ENCODE results near the gene SCUBE3.

The SCUBE3 gene

GRCh38 chr6:35258858-35259193 is 45.1 kb downstream of the SCUBE3 start:
- no peaks in the 10 kb centered on the region for H3K36me3 ChIP-seq (ENCODE audit: insufficient read depth, low read length)
- no peaks in the 10 kb centered on the region for H3K9me3 ChIP-seq (ENCODE audit: low read length)
- H3F3A ChIP-seq (ENCODE audit: insufficient read depth, low read length) = peaks cover 6% of the 10 kb centered on the region; the same call in 1 of the 2 replicates
- H4K20me1 ChIP-seq (ENCODE audit: insufficient read depth, low read length) = no peaks in the 10 kb centered on the region
- H3K79me2 ChIP-seq (ENCODE audit: insufficient read depth, low read length) = no peaks in the 10 kb centered on the region
- peak overlapping the region; percentile 84 for H3K4me2 ChIP-seq (ENCODE audit: low read length)
- H3K27ac ChIP-seq (ENCODE audit: low read depth, low read length, poor library complexity, severe bottlenecking) = no peak overlapping the region
- no peaks in the 10 kb centered on the region for H3K9me2 ChIP-seq (ENCODE audit: low read depth, low read length)
- peak overlapping the region; percentile 91 for H3K9ac ChIP-seq (ENCODE audit: low read length)
- TF ChIP-seq CTCF (IDR thresholded peaks at IDR 0.05; ENCODE audit: low read length) (no peak), EZH2 (IDR thresholded peaks at IDR 0.05; ENCODE audit: borderline replicate concordance, low read length) (no peak)
- H3K4me1 ChIP-seq (ENCODE audit: insufficient read depth, low read length, severe bottlenecking) = peaks cover 32% of the 10 kb centered on the region
- H3K27me3 ChIP-seq (ENCODE audit: insufficient read depth, low read length) = no peaks in the 10 kb centered on the region
- H3K4me3 ChIP-seq (ENCODE audit: low read depth, low read length, poor library complexity, severe bottlenecking) = peak overlapping the region; percentile 79
- H2AFZ ChIP-seq (ENCODE audit: low read length) = no peak overlapping the region

- H3K4me2 ChIP-seq (ENCODE audit: low read length) = peak within 1 kb of the TSS; percentile 84
- no peaks in the 10 kb centered on the region for H3K36me3 ChIP-seq (ENCODE audit: insufficient read depth, low read length)
- H3K27me3 ChIP-seq (ENCODE audit: insufficient read depth, low read length) = no peaks in the 10 kb centered on the region
- H3K27ac ChIP-seq (ENCODE audit: low read depth, low read length, poor library complexity, severe bottlenecking) = peak within 1 kb of the TSS; percentile 78
- H2AFZ ChIP-seq (ENCODE audit: low read length) = no peak within 1 kb of the TSS
- peaks cover 6% of the 10 kb centered on the region; the same call in 1 of the 2 replicates for H3F3A ChIP-seq (ENCODE audit: insufficient read depth, low read length)
- peaks cover 37% of the 10 kb centered on the region for H3K4me1 ChIP-seq (ENCODE audit: insufficient read depth, low read length, severe bottlenecking)
- H3K9ac ChIP-seq (ENCODE audit: low read length) = peak within 1 kb of the TSS; percentile 91
- no peaks in the 10 kb centered on the region for H3K9me2 ChIP-seq (ENCODE audit: low read depth, low read length)
- H3K9me3 ChIP-seq (ENCODE audit: low read length) = no peaks in the 10 kb centered on the region
- no peaks in the 10 kb centered on the region for H4K20me1 ChIP-seq (ENCODE audit: insufficient read depth, low read length)
- H3K4me3 ChIP-seq (ENCODE audit: low read depth, low read length, poor library complexity, severe bottlenecking) = peak within 1 kb of the TSS; percentile 79
- TF ChIP-seq EZH2 (IDR thresholded peaks at IDR 0.05; ENCODE audit: borderline replicate concordance, low read length) = no peak
- no peak for TF ChIP-seq CTCF (IDR thresholded peaks at IDR 0.05; ENCODE audit: low read length)
- H3K79me2 ChIP-seq (ENCODE audit: insufficient read depth, low read length) = no peaks in the 10 kb centered on the region
Observed at GRCh38 chr6:35259194-35259947, 45.6 kb downstream of the SCUBE3 start, which contains the start of gene ZNF76. Gene ZNF76 (plus strand): TSS chr6:35259735. CDS start chr6:35281152, 21,417 bp downstream.

GRCh38 chr6:35259948-35260590 is 46.3 kb downstream of the SCUBE3 start:
- TF ChIP-seq CTCF (IDR thresholded peaks at IDR 0.05; ENCODE audit: low read length) (no peak), EZH2 (IDR thresholded peaks at IDR 0.05; ENCODE audit: borderline replicate concordance, low read length) (no peak)
- Histone ChIP-seq H3K9ac (ENCODE audit: low read length) (peak overlapping the region; percentile 91), H3K4me1 (ENCODE audit: insufficient read depth, low read length, severe bottlenecking) (peaks cover 44% of the 10 kb centered on the region), H3K9me2 (ENCODE audit: low read depth, low read length) (no peaks in the 10 kb centered on the region), H3K4me2 (ENCODE audit: low read length) (peak overlapping the region; percentile 84), H3K27ac (ENCODE audit: low read depth, low read length, poor library complexity, severe bottlenecking) (peak overlapping the region; percentile 78), H3K27me3 (ENCODE audit: insufficient read depth, low read length) (no peaks in the 10 kb centered on the region), H4K20me1 (ENCODE audit: insufficient read depth, low read length) (no peaks in the 10 kb centered on the region), H3K4me3 (ENCODE audit: low read depth, low read length, poor library complexity, severe bottlenecking) (peak overlapping the region; percentile 79), H3K36me3 (ENCODE audit: insufficient read depth, low read length) (no peaks in the 10 kb centered on the region), H3K9me3 (ENCODE audit: low read length) (no peaks in the 10 kb centered on the region), H3F3A (ENCODE audit: insufficient read depth, low read length) (peaks cover 6% of the 10 kb centered on the region; the same call in 1 of the 2 replicates), H2AFZ (ENCODE audit: low read length) (no peak overlapping the region), H3K79me2 (ENCODE audit: insufficient read depth, low read length) (no peaks in the 10 kb centered on the region)
